H1 (cell line): ENCODE results near the gene DOCK1. TPM values are rescaled to one million over a fixed set of nuclear protein-coding genes. Genes with fewer than 3 reads are reported as not detected.

Experiments
- RAD21 ChIP-seq, 2 experiments: IDR thresholded peaks in 1 of 2; conservative IDR thresholded peaks in 1 of 2; 2 replicates each; pipeline ENCODE4 v1.6.1; 2011; ENCODE audit warnings: low read depth in 2 of 2, low read length in 2 of 2, improper control_type of control experiment in 1 of 2, inconsistent platforms in 1 of 2, mild to moderate bottlenecking in 1 of 2, moderate library complexity in 1 of 2
- YY1 ChIP-seq: IDR thresholded peaks from 2 replicates; pipeline ENCODE4 v1.6.1; 2011; ENCODE audit warnings: low read depth, mild to moderate bottlenecking, low read length
- polyA plus RNA-seq, 7 experiments: library from polyadenylated mRNA; depleted of rRNA in 3 of 7; stranded (reverse) in 5 of 7; unstranded in 2 of 7; fragments of >200 nt in 5 of 7; fragments of 200-250 nt in 2 of 7; gene quantifications; 1 replicate in 5 of 7; 2 replicates in 1 of 7; 4 replicates in 1 of 7; pipeline versions ENCODE4 v1.2.1 to v1.2.3, GENCODE V29; 2011 to 2013; ENCODE audit warnings: missing spikeins in 2 of 7, mixed read lengths in 2 of 7
- total RNA-seq: library from RNA; stranded (reverse); fragmentation: NEBNext Ultra II Directional; extraction: Animal tissue kit (Norgen Biotek cat#: 25700); gene quantifications from 2 replicates; pipeline ENCODE4 v1.2.1, GENCODE V29; 2021

DOCK1 gene
- total and polyA plus RNA-seq, 2 of the 8 experiments (the other 6 are each of a cell fraction or from before 2014, with no cell fraction given): 11.6 to 53.0 TPM

DNA sequence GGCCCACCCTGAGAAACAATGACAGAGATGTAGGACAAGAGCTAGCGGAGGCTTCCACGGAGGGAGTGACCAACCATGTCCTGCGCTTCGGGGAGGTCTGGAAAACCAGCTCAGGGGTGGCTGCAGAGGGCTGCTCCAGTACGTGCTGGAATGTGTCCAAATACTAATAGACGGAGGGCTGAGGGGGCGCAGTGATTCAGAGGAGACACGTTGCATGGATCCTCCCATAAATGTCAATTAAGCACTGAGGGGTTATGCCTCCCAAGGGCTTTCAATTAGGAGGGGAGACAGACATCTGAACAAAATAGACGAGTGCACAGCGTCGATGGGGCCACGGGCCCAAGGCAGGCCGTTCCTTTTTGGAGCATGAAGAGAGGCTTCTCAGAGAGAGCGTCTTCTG, 592.9 kb downstream of the DOCK1 start (continued):
- TF ChIP-seq YY1: no peak
- TF ChIP-seq RAD21 (IDR thresholded peaks at IDR 0.05 in 1 of 2, conservative IDR thresholded peaks at IDR 0.05 in 1 of 2; ENCODE audit: low read depth in 2 of 2, low read length in 2 of 2): no peak
